Measurements from ENCODE around the gene TMEM263. TPM values are rescaled to one million over a fixed set of nuclear protein-coding genes. Genes with fewer than 3 reads are reported as not detected.

TMEM263 gene
- total RNA-seq, 1 donor from 2014 or later: 26.1 TPM

DNA sequence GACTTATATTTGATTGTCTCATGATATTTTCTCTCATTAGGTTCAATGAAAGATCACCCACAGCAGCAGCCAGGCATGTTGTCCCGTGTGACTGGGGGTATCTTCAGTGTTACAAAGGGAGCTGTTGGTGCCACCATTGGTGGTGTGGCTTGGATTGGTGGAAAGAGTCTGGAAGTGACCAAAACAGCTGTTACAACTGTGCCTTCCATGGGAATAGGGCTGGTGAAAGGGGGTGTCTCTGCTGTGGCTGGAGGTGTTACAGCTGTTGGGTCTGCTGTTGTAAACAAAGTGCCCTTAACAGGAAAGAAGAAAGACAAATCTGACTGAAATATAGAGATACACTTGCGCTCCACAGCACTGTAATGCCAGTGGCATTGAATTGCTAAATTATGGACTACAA is 15.4 kb downstream of the TMEM263 start:
- H3K4me3 Mint-ChIP-seq (ENCODE audit: unreplicated experiment): peak overlapping the region; percentile 73
- no peaks in the 10 kb centered on the region for H3K9me3 Mint-ChIP-seq (ENCODE audit: unreplicated experiment)
- no peak for DNase-seq (ENCODE audit: low spot score)
- peaks cover 10% of the 10 kb centered on the region for H3K36me3 Mint-ChIP-seq (ENCODE audit: low read depth, unreplicated experiment)
- TF ChIP-seq, protein P1, sequence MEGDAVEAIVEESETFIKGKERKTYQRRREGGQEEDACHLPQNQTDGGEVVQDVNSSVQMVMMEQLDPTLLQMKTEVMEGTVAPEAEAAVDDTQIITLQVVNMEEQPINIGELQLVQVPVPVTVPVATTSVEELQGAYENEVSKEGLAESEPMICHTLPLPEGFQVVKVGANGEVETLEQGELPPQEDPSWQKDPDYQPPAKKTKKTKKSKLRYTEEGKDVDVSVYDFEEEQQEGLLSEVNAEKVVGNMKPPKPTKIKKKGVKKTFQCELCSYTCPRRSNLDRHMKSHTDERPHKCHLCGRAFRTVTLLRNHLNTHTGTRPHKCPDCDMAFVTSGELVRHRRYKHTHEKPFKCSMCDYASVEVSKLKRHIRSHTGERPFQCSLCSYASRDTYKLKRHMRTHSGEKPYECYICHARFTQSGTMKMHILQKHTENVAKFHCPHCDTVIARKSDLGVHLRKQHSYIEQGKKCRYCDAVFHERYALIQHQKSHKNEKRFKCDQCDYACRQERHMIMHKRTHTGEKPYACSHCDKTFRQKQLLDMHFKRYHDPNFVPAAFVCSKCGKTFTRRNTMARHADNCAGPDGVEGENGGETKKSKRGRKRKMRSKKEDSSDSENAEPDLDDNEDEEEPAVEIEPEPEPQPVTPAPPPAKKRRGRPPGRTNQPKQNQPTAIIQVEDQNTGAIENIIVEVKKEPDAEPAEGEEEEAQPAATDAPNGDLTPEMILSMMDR (IDR thresholded peaks at IDR 0.05; ENCODE audit: unreplicated experiment): no peak
- H3K27me3 Mint-ChIP-seq (ENCODE audit: unreplicated experiment): no peaks in the 10 kb centered on the region
- H3K27ac Mint-ChIP-seq (ENCODE audit: unreplicated experiment): no peak overlapping the region
- H3K4me1 Mint-ChIP-seq (ENCODE audit: unreplicated experiment): no peaks in the 10 kb centered on the region

DNA sequence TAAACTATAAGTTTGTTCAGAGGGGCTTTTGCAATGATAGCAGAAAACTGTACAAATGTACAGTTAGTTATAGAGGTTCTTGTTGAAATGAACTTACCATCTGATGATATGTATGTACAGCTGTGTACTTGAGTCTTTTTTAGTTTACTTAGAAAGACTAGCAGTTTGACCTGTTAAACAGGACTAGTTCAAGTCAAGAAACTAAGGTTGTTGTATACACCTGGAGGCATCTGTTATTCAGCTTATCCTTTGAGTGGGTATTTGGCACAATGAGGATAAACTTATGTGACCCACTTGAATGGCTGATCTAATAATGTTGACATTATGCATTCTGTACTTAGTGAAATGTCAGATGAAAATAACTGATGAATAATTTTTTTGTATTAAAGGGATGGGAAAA is 17.8 kb downstream of the TMEM263 start:
- no peak overlapping the region for H3K4me3 Mint-ChIP-seq (ENCODE audit: unreplicated experiment)
- TF ChIP-seq, protein P1 (IDR thresholded peaks at IDR 0.05; ENCODE audit: unreplicated experiment): no peak
- H3K27me3 Mint-ChIP-seq (ENCODE audit: unreplicated experiment): no peaks in the 10 kb centered on the region
- DNase-seq (ENCODE audit: low spot score): no peak
- H3K36me3 Mint-ChIP-seq (ENCODE audit: low read depth, unreplicated experiment): peaks cover 6% of the 10 kb centered on the region
- no peaks in the 10 kb centered on the region for H3K4me1 Mint-ChIP-seq (ENCODE audit: unreplicated experiment)
- H3K27ac Mint-ChIP-seq (ENCODE audit: unreplicated experiment): no peak overlapping the region
- no peaks in the 10 kb centered on the region for H3K9me3 Mint-ChIP-seq (ENCODE audit: unreplicated experiment)

DNA sequence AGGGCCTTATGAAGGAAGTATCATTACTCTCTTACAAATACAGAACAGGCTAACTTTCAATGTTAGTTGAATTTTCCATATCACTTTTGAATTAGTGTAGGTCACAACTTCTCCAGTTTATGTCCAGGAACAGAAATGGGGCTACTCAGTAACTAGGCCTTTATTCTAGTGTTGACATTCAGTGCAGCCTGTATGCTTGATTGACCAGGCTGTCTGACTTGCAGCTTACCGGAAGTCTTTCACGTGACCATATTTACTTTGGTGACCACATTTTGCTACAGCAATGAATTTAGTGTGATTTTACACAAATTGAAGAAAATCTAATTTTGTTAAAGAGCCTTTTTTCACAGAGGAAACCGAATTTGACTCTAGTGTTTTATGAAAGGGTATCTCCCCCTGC is 18.8 kb downstream of the TMEM263 start:
- TF ChIP-seq, protein P1 (IDR thresholded peaks at IDR 0.05; ENCODE audit: unreplicated experiment): no peak
- H3K9me3 Mint-ChIP-seq (ENCODE audit: unreplicated experiment): no peaks in the 10 kb centered on the region
- H3K4me3 Mint-ChIP-seq (ENCODE audit: unreplicated experiment): no peak overlapping the region
- no peak overlapping the region for H3K27ac Mint-ChIP-seq (ENCODE audit: unreplicated experiment)
- peaks cover 6% of the 10 kb centered on the region for H3K36me3 Mint-ChIP-seq (ENCODE audit: low read depth, unreplicated experiment)
- no peak for DNase-seq (ENCODE audit: low spot score)
- H3K27me3 Mint-ChIP-seq (ENCODE audit: unreplicated experiment): no peaks in the 10 kb centered on the region
- no peaks in the 10 kb centered on the region for H3K4me1 Mint-ChIP-seq (ENCODE audit: unreplicated experiment)

DNA sequence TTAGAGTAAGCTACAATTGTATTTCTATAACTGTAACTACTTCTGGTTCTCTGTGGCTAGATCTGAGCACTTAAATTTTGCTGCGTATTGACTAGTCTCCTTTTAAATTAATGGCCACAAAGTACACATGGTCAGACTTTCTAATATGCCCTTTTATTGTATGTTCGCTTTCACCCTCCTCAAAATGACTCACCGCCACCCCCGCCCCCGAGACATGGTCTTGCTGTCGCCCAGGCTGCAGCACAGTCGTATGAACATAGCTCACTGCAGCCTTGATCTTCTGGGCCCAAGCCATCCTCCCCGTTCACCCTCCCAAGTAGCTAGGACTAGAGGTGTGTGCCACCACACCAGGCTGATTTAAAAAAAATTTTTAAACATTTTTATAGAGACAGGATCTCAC is 19.4 kb downstream of the TMEM263 start:
- Mint-ChIP-seq H3K4me3 (ENCODE audit: unreplicated experiment) (no peak overlapping the region), H3K27me3 (ENCODE audit: unreplicated experiment) (no peaks in the 10 kb centered on the region), H3K9me3 (ENCODE audit: unreplicated experiment) (no peaks in the 10 kb centered on the region), H3K4me1 (ENCODE audit: unreplicated experiment) (no peaks in the 10 kb centered on the region), H3K27ac (ENCODE audit: unreplicated experiment) (no peak overlapping the region), H3K36me3 (ENCODE audit: low read depth, unreplicated experiment) (peaks cover 6% of the 10 kb centered on the region)
- TF ChIP-seq, protein P1 (IDR thresholded peaks at IDR 0.05; ENCODE audit: unreplicated experiment): no peak
- no peak for DNase-seq (ENCODE audit: low spot score)

DNA sequence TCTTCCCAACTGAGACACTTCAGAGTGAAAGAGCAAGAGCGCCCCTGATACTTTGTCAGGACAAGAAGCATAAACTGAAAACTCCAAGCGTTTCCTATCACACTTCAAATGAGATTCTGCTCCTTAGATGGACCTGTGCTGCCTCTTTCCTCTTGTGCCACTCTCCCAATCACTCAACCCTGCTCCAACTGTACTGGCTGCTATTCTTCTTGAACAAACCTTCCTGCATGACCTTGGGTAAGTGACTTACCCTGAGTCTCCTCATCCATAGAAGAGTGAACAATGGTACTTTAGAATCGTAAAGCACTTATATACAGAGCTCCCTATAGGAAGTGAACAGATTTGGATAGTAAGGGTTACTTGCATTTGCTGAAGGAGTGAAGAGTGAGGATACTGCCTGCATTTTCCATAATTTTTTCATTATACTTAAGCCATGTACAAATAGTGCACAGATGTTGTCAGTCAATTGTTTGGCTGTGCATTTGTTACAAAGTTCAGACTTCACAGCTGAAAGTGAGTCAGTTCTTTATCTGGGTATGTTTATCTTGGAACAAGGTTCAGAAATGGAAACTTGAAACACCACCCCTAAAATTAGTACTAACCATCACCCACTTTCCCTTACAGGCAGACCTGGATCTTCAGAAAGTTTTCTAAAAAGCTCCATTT is 20.4 kb downstream of the TMEM263 start:
- no peaks in the 10 kb centered on the region for H3K4me1 Mint-ChIP-seq (ENCODE audit: unreplicated experiment)
- H3K4me3 Mint-ChIP-seq (ENCODE audit: unreplicated experiment): no peak overlapping the region
- no peak overlapping the region for H3K27ac Mint-ChIP-seq (ENCODE audit: unreplicated experiment)
- DNase-seq (ENCODE audit: low spot score): no peak
- peaks cover 1% of the 10 kb centered on the region for H3K36me3 Mint-ChIP-seq (ENCODE audit: low read depth, unreplicated experiment)
- H3K9me3 Mint-ChIP-seq (ENCODE audit: unreplicated experiment): no peaks in the 10 kb centered on the region
- TF ChIP-seq, protein P1 (IDR thresholded peaks at IDR 0.05; ENCODE audit: unreplicated experiment): no peak
- peaks cover 1% of the 10 kb centered on the region for H3K27me3 Mint-ChIP-seq (ENCODE audit: unreplicated experiment)

Measured in endothelial cell (in vitro differentiated cells).